Panc1 (cell line): Measurements from ENCODE around the gene LRRC36. TPM values are rescaled to one million over a fixed set of nuclear protein-coding genes. Genes with fewer than 3 reads are reported as not detected.
A peak's percentile ranks its signal among the peaks of the same experiment; 100 is the strongest.

ENCODE experiments used
- ATAC-seq: fragments of 200-7000 bp; cut with Tn5 transposase; 2 replicates; pipeline ENCODE4 v1.9.1; 2020; ENCODE audit warnings: mild to moderate bottlenecking, moderate library complexity
- BruUV-seq: library from RNA; stranded (reverse); fragments of 400-500 nt; replicated peaks from 2 replicates; lab custom pipeline; 2021; lab: Mats Ljungman, UMichigan
- CTCF ChIA-PET: fragments of 300-600 bp; sonication (Branson Sonifier 250); formaldehyde crosslinking; loops from one replicate; lab custom pipeline; 2022; ENCODE audit warnings: antibody characterized with exemption; lab: Charles Lee
- POLR2A ChIA-PET: fragments of 300-600 bp; sonication (Branson Sonifier 250); formaldehyde crosslinking; loops from one replicate; lab custom pipeline; 2022; ENCODE audit warnings: antibody characterized with exemption; lab: Charles Lee
- DNase-seq: peaks from one replicate; pipeline ENCODE4 v3.0.0-alpha.2; 2010; ENCODE audit warnings: low read depth, low spot score
- H3K27ac ChIP-seq: 2 replicates; pipeline ENCODE4 v1.5.1; 2011; ENCODE audit warnings: mild to moderate bottlenecking, low read length, inconsistent platforms
- H3K27me3 ChIP-seq: fragments of 200-500 bp; sonication (Bioruptor generic); 2 replicates; pipeline ENCODE4 v1.6.0; 2014; ENCODE audit warnings: low read length, inconsistent platforms; ENCODE audit not compliant: control insufficient read depth, insufficient read depth
- H3K36me3 ChIP-seq: fragments of 200-500 bp; sonication (Bioruptor generic); 2 replicates; pipeline ENCODE4 v1.5.1; 2014; ENCODE audit warnings: inconsistent platforms, mild to moderate bottlenecking, low read length, moderate library complexity; ENCODE audit not compliant: control insufficient read depth, insufficient read depth
- H3K4me1 ChIP-seq: 2 replicates; pipeline ENCODE4 v1.5.1; 2011; ENCODE audit warnings: inconsistent platforms, mild to moderate bottlenecking, low read length, moderate library complexity; ENCODE audit not compliant: control insufficient read depth, insufficient read depth
- H3K4me3 ChIP-seq, 2 experiments: 2 replicates each; pipeline ENCODE4 v1.5.1; 2011 to 2012; ENCODE audit warnings: low read depth in 2 of 2, low read length in 2 of 2, mild to moderate bottlenecking in 2 of 2, inconsistent platforms in 1 of 2, moderate library complexity in 1 of 2
- H3K9me3 ChIP-seq: fragments of 200-500 bp; sonication (Bioruptor generic); 2 replicates; pipeline ENCODE4 v1.5.1; 2014; ENCODE audit warnings: low read depth, mild to moderate bottlenecking, inconsistent platforms, low read length, moderate library complexity; ENCODE audit not compliant: control insufficient read depth, insufficient read depth
- CTCF ChIP-seq: fragments of 450-650 bp; IDR thresholded peaks from 2 replicates; pipeline ENCODE4 v1.5.1; 2017; ENCODE audit warnings: mild to moderate bottlenecking
- POLR2AphosphoS5 ChIP-seq: IDR thresholded peaks from 2 replicates; pipeline ENCODE4 v1.6.1; 2012; ENCODE audit warnings: mild to moderate bottlenecking, low read depth, low read length, moderate library complexity
- REST ChIP-seq, 2 experiments: IDR thresholded peaks; 2 replicates each; pipeline ENCODE4 v1.6.1; 2011 to 2012; ENCODE audit warnings: low read depth in 2 of 2, control low read depth in 1 of 2, low read length in 1 of 2, mild to moderate bottlenecking in 1 of 2, moderate library complexity in 1 of 2; ENCODE audit not compliant: insufficient read depth in 1 of 2
- SIN3A ChIP-seq: IDR thresholded peaks from 2 replicates; pipeline ENCODE4 v1.6.1; 2012; ENCODE audit warnings: low read depth, mild to moderate bottlenecking, low read length, moderate library complexity, borderline replicate concordance; ENCODE audit not compliant: insufficient read depth
- TCF7L2 ChIP-seq: IDR thresholded peaks from 2 replicates; pipeline ENCODE4 v1.6.1; 2011; ENCODE audit warnings: mild to moderate bottlenecking, low read depth, low read length, inconsistent platforms
- in situ Hi-C: cut with HindIII; loops from 2 replicates; pipeline ENCODE4 v1.10.0; 2016; ENCODE audit warnings: low sequenced_read_pairs, low pct_unique_long_range_greater_than_20kb
- intact Hi-C: fragments of 100-400 bp; cut with micrococcal nuclease; formaldehyde crosslinking; loops from one replicate; pipeline ENCODE4 v1.10.0; 2022; ENCODE audit not compliant: unreplicated experiment
- total RNA-seq: library from RNA; stranded (reverse); gene quantifications from one replicate; pipeline ENCODE4 v1.2.1, GENCODE V29; 2021; ENCODE audit not compliant: unreplicated experiment

The LRRC36 gene
- total RNA-seq, 1 experiment from 2014 or later = 0.54 TPM

GRCh38 chr16:67282447-67282805, 44.2 kb upstream of the LRRC36 start:
- in situ Hi-C loops (no loop called here), intact Hi-C loops (no loop called here)
- POLR2A ChIA-PET = no interaction called here
- no peak overlapping the region for H3K27ac ChIP-seq
- CTCF ChIA-PET = interaction anchor here (0.7 to 0.8 kb wide), 2 partner anchors 109 to 117 kb away, joined by 3 to 4 read pairs; no protein-coding TSS in a partner anchor
- TF ChIP-seq CTCF (no peak), REST (IDR thresholded peaks at IDR 0.05; ENCODE audit: insufficient read depth in 1 of 2, low read depth in 2 of 2, low read length in 1 of 2) (no peak), TCF7L2 (no peak), POLR2AphosphoS5 (no peak), SIN3A (no peak)
- ATAC-seq = no peak
- DNase-seq = no peak
- no peaks in the 10 kb centered on the region for H3K9me3 ChIP-seq
- no peak overlapping the region for H3K4me3 ChIP-seq
- no peaks in the 10 kb centered on the region for H3K27me3 ChIP-seq
- H3K36me3 ChIP-seq = no peaks in the 10 kb centered on the region; the same call in 1 of the 2 replicates
- H3K4me1 ChIP-seq = peaks cover 4% of the 10 kb centered on the region; the same call in 1 of the 2 replicates
- BruUV-seq = no TSS peak

GRCh38 chr16:67283039-67283825, 43.4 kb upstream of the LRRC36 start:
- Histone ChIP-seq H3K4me3 (no peak overlapping the region), H3K9me3 (no peaks in the 10 kb centered on the region), H3K27ac (no peak overlapping the region), H3K27me3 (no peaks in the 10 kb centered on the region), H3K4me1 (no peaks in the 10 kb centered on the region), H3K36me3 (no peaks in the 10 kb centered on the region; the same call in 1 of the 2 replicates)
- in situ Hi-C loops (no loop called here), intact Hi-C loops (no loop called here)
- no TSS peak for BruUV-seq
- no peak for DNase-seq
- ATAC-seq = no peak
- CTCF ChIA-PET = no interaction called here
- POLR2A ChIA-PET = no interaction called here
- TF ChIP-seq TCF7L2 (no peak), CTCF (peak; percentile 9; the same call in 1 of the 2 replicates)
